ENCODE results near the gene GALNT18.
"Not testable (repeated sequence)": the region's sequence is repeated elsewhere in the genome, so short reads cannot be mapped to it uniquely, and the experiment has no call there.

Gene GALNT18

DNA sequence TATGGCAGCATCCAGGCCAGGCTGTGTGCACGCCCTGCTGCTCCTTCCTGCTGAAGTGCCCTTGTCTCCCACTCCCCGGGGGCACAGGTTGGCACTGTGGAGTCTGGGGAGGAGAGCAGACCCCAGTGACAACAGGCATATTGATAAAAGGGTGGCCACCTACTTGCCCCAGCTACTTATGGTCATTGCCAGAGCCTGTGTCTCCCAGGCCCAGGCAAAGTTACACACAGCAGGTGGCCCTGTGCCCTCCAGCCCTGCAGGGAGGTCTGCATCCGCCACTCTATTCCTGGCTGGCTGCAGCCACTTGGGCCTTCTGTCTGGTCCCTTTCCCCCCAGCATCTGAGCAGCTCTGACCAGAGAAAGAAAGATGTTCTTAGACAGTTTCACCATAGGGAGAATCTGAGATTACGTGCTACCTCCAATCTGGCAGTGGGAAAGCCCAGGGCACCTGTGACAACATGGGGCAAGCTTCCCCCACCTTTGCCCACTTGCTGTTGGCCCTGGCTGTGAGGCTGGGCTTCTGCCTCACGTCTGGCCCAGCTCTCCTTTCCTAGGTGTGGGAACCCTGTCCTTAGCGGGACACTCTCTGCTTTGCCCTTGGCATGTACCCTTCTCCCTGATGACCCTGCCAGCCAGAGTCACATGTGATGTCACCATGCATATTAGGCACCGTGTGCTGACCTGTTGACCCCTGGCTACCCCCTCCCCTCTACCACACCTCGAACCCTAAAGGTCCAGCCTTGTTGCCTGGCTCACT lies 243.4 kb downstream of the GALNT18 start:
- ATAC-seq = no peak

- no peak for ATAC-seq
Measured at GRCh38 chr11:11374358-11375148, 247.3 kb downstream of the GALNT18 start.

GRCh38 chr11:11373934-11374333 lies 247.9 kb downstream of the GALNT18 start:
- ATAC-seq = no peak

DNA sequence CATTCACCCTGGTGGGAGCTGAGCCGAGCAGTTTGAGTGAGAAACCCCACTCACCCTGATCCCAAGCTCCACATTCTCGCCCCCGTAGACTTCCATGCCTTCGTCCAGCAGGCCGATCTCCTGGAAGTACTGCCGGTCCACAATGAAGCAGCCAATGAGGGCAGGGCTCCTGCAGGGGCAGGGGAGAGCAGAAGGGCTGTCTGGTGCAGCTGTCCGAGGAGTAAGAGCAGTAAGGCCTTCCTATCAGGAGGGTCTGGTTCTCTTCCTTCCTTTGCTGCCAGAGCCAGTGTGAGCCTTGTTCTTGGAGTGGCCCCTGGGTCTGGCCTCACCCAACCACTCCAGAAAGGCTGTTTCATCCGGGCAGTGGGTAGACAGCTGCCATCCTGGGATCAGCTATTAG lies 249.3 kb downstream of the GALNT18 start:
- ATAC-seq = no peak

DNA sequence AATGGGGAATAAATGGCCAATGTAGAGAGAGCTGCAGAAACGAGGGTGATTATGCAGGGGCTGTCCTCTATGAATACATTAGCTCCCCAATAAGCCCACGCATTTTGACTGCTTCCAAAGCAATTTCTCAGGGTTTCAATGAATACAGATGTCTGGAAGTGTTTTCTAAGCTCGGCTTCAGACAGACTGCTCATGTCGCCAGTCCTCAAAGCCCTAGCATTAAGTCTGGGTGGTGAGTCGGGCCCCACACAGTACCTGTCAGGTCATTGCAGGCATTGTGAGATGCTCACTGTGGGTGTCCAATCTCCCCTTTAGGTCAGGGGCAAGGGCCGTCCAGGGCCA lies 250.9 kb downstream of the GALNT18 start:
- ATAC-seq = no peak

GRCh38 chr11:11370255-11370961 lies 251.4 kb downstream of the GALNT18 start:
- no peak for ATAC-seq

DNA sequence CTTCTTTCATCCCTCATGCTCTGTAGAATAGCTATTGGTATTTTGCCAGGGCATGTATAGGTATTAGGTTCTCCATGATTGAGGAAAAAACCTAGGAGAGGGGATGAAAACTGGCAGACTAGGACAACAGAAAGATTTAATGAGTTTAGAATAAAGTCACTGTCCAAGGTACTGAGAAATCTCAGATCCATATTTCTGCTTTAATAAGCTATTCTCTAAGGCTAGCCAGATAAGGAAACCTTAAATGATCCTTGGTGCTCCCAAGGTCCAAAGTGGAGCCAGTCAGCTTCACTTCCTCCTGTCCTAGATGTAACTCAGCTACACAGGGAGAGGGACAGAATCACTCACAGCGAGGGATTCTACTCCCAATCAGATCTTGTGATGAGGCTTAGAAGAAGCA lies 255.0 kb downstream of the GALNT18 start:
- no peak for ATAC-seq

DNA sequence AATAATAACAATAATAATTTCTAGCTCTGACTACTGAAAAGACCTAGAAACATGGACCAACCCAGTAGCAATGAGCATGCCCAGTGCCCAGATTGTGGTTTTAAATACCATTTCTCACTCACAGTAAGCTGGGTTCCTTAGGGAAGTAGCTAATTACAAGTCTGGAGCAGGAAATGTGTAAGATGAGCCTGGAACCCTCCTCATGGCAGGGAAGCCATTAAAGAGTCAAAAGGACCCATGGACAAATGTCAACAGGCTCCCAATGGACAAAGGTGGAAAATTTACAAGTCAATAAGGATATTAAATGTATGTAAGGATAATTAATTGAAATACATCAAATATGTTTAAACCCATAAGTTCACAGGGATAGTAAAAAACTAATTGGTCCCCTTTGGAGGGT lies 258.1 kb downstream of the GALNT18 start:
- ATAC-seq = no peak

DNA sequence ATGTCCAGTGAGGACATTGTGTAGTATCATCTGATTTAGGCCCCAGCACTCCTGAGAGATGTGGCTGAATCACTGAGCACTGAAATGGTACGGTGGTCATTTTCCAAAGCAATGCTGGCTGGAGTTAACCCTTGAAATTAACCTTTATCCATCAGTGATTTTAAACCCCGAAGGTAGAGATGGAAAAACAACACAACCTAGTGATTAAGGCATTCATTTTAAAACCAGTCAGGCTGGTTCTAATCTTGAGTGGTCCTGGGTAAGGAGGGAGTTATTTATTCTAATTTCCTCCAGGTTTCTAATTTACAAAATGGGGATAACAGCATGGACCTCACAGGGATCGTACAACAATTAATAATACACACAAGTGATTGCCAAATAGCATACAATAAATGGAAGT lies 262.2 kb downstream of the GALNT18 start:
- ATAC-seq = no peak

DNA sequence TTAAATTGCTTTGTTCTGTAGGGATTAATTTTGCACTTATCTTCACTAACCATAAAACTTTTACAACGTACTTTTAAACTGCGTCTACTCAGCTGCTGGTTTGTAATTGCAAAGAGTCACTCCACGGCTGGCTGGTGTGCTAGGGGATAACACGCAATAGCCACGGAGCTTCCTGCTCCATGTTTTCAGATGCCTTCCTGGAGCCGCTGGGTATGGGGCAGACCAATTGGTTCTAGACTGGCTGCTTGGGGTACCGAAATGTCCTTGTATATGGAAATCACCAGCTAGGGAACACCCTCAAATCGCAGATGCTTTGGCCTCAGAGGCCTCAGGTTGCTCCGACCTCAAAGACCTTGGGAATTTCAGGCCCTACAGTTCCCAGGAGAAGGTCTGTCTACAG lies 265.0 kb downstream of the GALNT18 start:
- ATAC-seq = no peak

GRCh38 chr11:11352878-11353277 lies 268.9 kb downstream of the GALNT18 start, which contains the start of gene CSNK2A3:
Gene CSNK2A3, minus strand, starts transcription at chr11:11353250. Its CDS starts 131 bp downstream, at chr11:11353119.
- ATAC-seq = not testable (repeated sequence)

GRCh38 chr11:11351851-11352250 lies 270.0 kb downstream of the GALNT18 start:
- ATAC-seq = not testable (repeated sequence)

GRCh38 chr11:11351042-11351586 lies 270.7 kb downstream of the GALNT18 start:
- ATAC-seq = no peak

DNA sequence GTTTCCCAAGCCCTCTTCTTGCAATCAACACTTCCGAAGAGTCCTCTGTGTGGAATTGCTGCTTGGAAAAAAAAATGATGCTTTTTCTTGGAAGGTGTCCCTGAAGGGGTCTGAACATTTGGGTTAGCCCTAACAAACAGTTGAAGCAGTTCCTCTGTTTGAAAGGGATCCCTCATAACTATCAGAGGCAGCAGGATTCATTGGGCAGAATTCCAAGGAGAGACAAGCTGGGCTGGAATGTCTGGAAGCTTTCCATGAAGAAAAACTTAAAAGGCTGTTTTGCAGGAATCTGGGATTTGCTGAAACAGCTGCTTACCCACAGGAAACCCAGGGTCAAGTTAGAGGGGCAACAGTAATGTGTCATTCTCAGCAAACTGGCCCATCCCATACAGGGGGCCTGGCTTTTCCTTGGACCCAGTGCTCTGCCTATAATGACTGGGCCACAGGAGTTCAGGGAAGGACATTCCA lies 271.9 kb downstream of the GALNT18 start:
- ATAC-seq = no peak

DNA sequence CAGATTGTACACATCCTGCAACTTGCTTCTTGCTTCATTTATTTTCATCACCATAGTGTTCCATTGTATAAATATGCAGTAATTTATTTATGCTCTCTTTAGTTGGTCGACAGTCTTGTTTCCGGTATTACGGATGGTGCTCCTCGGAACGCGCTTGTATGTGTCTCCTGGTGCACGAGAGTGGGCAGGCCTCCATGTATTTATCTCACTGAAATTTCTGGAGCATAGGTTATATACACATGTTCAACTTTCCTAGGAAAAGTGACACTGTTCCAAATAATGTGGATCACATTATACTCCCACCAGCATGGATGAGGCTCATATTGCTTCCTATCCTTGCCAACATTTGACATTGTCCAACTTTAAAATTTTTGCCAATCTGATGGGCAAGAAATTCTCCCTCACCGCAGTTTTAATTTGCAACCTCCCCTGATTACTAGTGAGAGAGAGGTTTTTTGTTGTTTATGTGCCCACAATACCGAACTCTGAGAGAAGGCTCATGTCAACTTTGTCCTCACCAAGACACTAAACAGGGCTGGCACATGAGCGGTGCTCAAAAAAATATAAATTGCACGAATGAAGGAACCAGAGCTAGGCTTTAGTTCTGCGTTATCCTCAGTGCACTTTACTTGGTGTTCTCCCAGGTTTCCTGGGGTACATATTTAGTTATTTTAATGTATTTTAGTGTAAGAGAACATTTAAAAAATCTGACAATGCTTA lies 272.5 kb downstream of the GALNT18 start:
- no peak for ATAC-seq

DNA sequence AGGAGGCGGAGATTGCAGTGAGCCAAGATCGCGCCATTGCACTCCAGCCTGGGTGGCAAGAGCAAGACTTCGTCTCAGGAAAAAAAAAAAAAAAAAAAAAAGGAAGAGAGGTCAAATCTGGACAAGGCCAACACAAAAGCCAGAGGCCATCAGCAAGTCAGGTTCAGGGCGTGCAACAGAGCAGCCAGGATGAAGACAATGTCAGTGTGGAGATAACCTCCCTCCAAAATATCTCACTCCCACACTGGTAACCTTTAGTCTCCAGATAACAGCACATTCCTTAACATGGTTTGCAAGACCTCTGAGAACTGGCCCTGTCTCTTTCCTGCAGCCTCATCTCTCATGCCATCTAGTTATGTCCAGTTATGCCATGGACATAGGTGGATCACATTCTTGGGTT lies 273.5 kb downstream of the GALNT18 start:
- ATAC-seq = no peak

- ATAC-seq = no peak
Measured at GRCh38 chr11:11347592-11347991, 274.2 kb downstream of the GALNT18 start.

GRCh38 chr11:11346303-11346702 lies 275.5 kb downstream of the GALNT18 start:
- no peak for ATAC-seq

GRCh38 chr11:11345099-11345498 lies 276.7 kb downstream of the GALNT18 start:
- ATAC-seq = no peak

- ATAC-seq = no peak
Measured at GRCh38 chr11:11344045-11344444, 277.8 kb downstream of the GALNT18 start.

- no peak for ATAC-seq
Measured at GRCh38 chr11:11338304-11338703, 283.5 kb downstream of the GALNT18 start.

DNA sequence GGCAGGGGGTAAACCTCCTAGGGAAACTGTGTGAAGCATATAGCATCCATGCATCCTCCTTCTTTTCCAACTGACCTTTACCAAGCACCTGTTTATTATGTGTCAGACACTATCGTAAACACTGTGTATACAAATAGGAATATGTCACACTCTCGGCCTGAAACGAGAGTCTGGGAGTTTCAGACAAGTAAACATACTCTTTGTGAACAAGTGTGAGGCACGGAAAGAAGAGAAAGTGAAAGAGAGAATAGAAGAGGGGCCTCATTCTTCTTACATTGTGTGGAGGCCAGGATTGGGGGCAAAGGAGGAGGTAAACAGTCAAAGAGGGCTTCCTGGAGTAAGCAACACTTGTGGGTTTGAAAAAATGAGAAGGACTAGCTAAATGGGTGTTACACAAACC lies 285.1 kb downstream of the GALNT18 start:
- no peak for ATAC-seq
